HepG2 (cell line): ENCODE results near the gene GMPPB. TPM values are rescaled to one million over a fixed set of nuclear protein-coding genes. Genes with fewer than 3 reads are reported as not detected.
"Not testable (repeated sequence)": the region's sequence is repeated elsewhere in the genome, so short reads cannot be mapped to it uniquely, and the experiment has no call there.

Source experiments
- AKAP8 ChIP-seq: sonication (generic); formaldehyde crosslinking; IDR thresholded peaks from 2 replicates; pipeline ENCODE4 v1.5.1; 2020; ENCODE audit warnings: mild to moderate bottlenecking, missing genetic modification reagents
- FOXC1 ChIP-seq: sonication (generic); formaldehyde crosslinking; IDR thresholded peaks from 2 replicates; pipeline ENCODE4 v1.8.0; 2022; ENCODE audit warnings: mild to moderate bottlenecking, missing genetic modification reagents, borderline replicate concordance
- KAT8 ChIP-seq: IDR thresholded peaks from 2 replicates; pipeline ENCODE4 v1.6.1; 2016; ENCODE audit warnings: missing genetic modification reagents, missing compliant biosample characterization
- KLF11 ChIP-seq: IDR thresholded peaks from 2 replicates; pipeline ENCODE4 v1.6.1; 2016; ENCODE audit warnings: missing compliant biosample characterization
- MAF1 ChIP-seq: sonication (generic); formaldehyde crosslinking; IDR thresholded peaks from 2 replicates; pipeline ENCODE4 v1.5.0; 2020; ENCODE audit warnings: missing genetic modification reagents, borderline replicate concordance
- MXD3 ChIP-seq: IDR thresholded peaks from 2 replicates; pipeline ENCODE4 v1.6.1; 2016; ENCODE audit warnings: mild to moderate bottlenecking, missing biosample characterization, missing genetic modification reagents
- NFIC ChIP-seq: IDR thresholded peaks from 2 replicates; pipeline ENCODE4 v1.6.1; 2012; ENCODE audit warnings: mild to moderate bottlenecking, low read length, inconsistent platforms
- RXRB ChIP-seq: IDR thresholded peaks from 2 replicates; pipeline ENCODE4 v1.6.1; 2016; ENCODE audit warnings: borderline replicate concordance, missing genetic modification reagents, missing compliant biosample characterization
- SMYD3 ChIP-seq: sonication (generic); formaldehyde crosslinking; IDR thresholded peaks from 2 replicates; pipeline ENCODE4 v1.8.1; 2023; ENCODE audit warnings: mild to moderate bottlenecking, missing genetic modification reagents
- SOX6 ChIP-seq, 2 experiments: fragments of 450-650 bp in 1 of 2; sonication (generic) in 1 of 2; formaldehyde crosslinking in 1 of 2; IDR thresholded peaks; 2 replicates each; pipeline versions ENCODE4 v1.4.0 to v1.6.1; 2017 to 2020; ENCODE audit warnings: antibody characterized with exemption in 1 of 2, mild to moderate bottlenecking in 1 of 2, missing genetic modification reagents in 1 of 2
- TFE3 ChIP-seq: IDR thresholded peaks from 2 replicates; pipeline ENCODE4 v1.6.1; 2016
- ZBTB34 ChIP-seq: sonication (generic); formaldehyde crosslinking; IDR thresholded peaks from 2 replicates; pipeline ENCODE4 v1.8.0; 2022; ENCODE audit warnings: mild to moderate bottlenecking, missing genetic modification reagents
- ZNF142 ChIP-seq: sonication (generic); formaldehyde crosslinking; IDR thresholded peaks from 2 replicates; pipeline ENCODE4 v1.4.0; 2020; ENCODE audit warnings: missing genetic modification reagents
- ZNF788 ChIP-seq: sonication (generic); formaldehyde crosslinking; IDR thresholded peaks from 2 replicates; pipeline ENCODE4 v1.5.0; 2020; ENCODE audit warnings: mild to moderate bottlenecking, missing genetic modification reagents, borderline replicate concordance
- polyA plus RNA-seq, 8 experiments: library from polyadenylated mRNA; depleted of rRNA in 3 of 8; stranded (reverse) in 7 of 8; unstranded in 1 of 8; fragments of >200 nt; fragmentation: Illumina TruSeq in 4 of 8; extraction: Trizol in 4 of 8; gene quantifications; 2 replicates each; pipeline versions ENCODE4 v1.2.1 to v1.2.3, GENCODE V29; 2011 to 2016; ENCODE audit warnings: low read depth in 4 of 8, missing spikeins in 1 of 8, mixed read lengths in 1 of 8; ENCODE audit not compliant: insufficient read depth in 1 of 8
- total RNA-seq, 5 experiments: library from RNA; depleted of rRNA; stranded (reverse); fragments of >200 nt; fragmentation: Illumina TruSeq; extraction: Trizol; gene quantifications; 2 replicates each; pipeline ENCODE4 v1.2.3, GENCODE V29; 2016; ENCODE audit warnings: low read depth in 1 of 5
- TF ChIP-seq, protein P1 (sequence below): sonication (generic); IDR thresholded peaks from 2 replicates; pipeline ENCODE4 v1.6.1; 2016; ENCODE audit warnings: low read depth, borderline replicate concordance
- TF ChIP-seq, protein P2 (sequence below): fragments of 450-650 bp; IDR thresholded peaks from 2 replicates; pipeline ENCODE4 v1.6.1; 2016

GMPPB gene
- total and polyA plus RNA-seq, 2 of the 13 experiments (the other 11 are each of a cell fraction or from before 2014, with no cell fraction given) = 6.5 to 23.1 TPM

DNA sequence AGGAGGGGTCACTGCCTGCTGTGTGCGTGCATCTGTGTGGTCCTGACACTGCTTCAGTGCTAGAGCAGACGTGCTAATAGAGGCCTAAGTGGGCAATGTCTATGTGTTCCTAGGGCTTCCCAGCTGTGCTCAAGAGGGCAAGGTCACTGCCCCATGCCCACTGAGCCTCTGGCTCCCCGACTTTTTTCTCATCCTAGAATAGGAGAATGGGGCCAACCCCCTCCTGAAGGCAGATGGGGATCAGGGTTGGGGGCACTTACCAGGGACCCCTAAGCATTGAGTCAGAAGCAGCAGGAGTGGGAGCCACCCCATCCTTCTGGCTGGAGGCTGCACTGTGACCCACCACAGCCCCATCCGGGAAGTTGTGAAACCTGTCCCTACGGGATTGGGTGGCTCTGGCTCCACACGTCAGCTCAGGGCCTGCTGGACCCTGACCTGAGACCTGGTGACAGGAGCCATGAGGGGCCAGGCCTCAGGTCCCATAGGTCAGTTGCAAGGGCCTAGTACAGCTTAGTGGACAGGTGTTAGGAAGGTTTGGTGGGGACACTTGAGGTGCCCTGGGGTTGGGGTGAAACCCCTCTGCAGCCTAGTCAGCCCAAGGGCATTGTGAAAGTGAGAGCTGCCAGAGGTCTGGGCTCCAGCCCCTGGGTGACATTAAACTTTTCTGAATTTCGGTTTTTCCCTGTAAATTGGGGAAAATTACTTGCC is 35.3 kb downstream of the GMPPB start (continued):
- TF ChIP-seq RXRB (peak; percentile 64; the same call in 1 of the 2 replicates), ZBTB34 (CRISPR knock-in tag) (0 out of 2 replicates have a peak, but pooled peaks have one; percentile 29), SOX6 (CRISPR knock-in tag; IDR thresholded peaks at IDR 0.05) (0 out of 2 replicates have a peak, but pooled peaks have one; percentile 15), MXD3 (CRISPR knock-in tag) (peak; percentile 69; the same call in 1 of the 2 replicates), AKAP8 (CRISPR knock-in tag) (peak; percentile 47; the same call in 1 of the 2 replicates), NFIC (0 out of 2 replicates have a peak, but pooled peaks have one; percentile 41), ZNF788 (CRISPR knock-in tag) (peak; percentile 42; the same call in 1 of the 2 replicates), KAT8 (CRISPR knock-in tag) (peak; percentile 20; the same call in 1 of the 2 replicates), KLF11 (CRISPR knock-in tag) (peak; percentile 21), SMYD3 (CRISPR knock-in tag) (0 out of 2 replicates have a peak, but pooled peaks have one; percentile 54), TFE3 (CRISPR knock-in tag) (peak; percentile 44; the same call in 1 of the 2 replicates), ZNF142 (0 out of 2 replicates have a peak, but pooled peaks have one; percentile 9), MAF1 (CRISPR knock-in tag) (0 out of 2 replicates have a peak, but pooled peaks have one; percentile 39), FOXC1 (CRISPR knock-in tag) (0 out of 2 replicates have a peak, but pooled peaks have one; percentile 68)
- TF ChIP-seq SOX6 (IDR thresholded peaks at IDR 0.05) = not testable (repeated sequence)
- TF ChIP-seq, protein P1, sequence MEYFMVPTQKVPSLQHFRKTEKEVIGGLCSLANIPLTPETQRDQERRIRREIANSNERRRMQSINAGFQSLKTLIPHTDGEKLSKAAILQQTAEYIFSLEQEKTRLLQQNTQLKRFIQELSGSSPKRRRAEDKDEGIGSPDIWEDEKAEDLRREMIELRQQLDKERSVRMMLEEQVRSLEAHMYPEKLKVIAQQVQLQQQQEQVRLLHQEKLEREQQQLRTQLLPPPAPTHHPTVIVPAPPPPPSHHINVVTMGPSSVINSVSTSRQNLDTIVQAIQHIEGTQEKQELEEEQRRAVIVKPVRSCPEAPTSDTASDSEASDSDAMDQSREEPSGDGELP = peak; percentile 75
- TF ChIP-seq, protein P2, sequence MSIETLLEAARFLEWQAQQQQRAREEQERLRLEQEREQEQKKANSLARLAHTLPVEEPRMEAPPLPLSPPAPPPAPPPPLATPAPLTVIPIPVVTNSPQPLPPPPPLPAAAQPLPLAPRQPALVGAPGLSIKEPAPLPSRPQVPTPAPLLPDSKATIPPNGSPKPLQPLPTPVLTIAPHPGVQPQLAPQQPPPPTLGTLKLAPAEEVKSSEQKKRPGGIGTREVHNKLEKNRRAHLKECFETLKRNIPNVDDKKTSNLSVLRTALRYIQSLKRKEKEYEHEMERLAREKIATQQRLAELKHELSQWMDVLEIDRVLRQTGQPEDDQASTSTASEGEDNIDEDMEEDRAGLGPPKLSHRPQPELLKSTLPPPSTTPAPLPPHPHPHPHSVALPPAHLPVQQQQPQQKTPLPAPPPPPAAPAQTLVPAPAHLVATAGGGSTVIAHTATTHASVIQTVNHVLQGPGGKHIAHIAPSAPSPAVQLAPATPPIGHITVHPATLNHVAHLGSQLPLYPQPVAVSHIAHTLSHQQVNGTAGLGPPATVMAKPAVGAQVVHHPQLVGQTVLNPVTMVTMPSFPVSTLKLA = 0 out of 2 replicates have a peak, but pooled peaks have one; percentile 3
